GM21526 (cell line): ENCODE results near the gene CAMK1D.
"Not testable (repeated sequence)": the region's sequence is repeated elsewhere in the genome, so short reads cannot be mapped to it uniquely, and the experiment has no call there.

Source experiments
- ATAC-seq: cut with Tn5 transposase; IDR thresholded peaks from one replicate; pipeline ENCODE4 v1.9.1; 2021; ENCODE audit warnings: moderate library complexity; ENCODE audit not compliant: unreplicated experiment, low FRiP score

Gene CAMK1D

GRCh38 chr10:12540341-12540781 is 191.0 kb downstream of the CAMK1D start:
- no peak for ATAC-seq

GRCh38 chr10:12541446-12542067 is 192.2 kb downstream of the CAMK1D start:
- no peak for ATAC-seq

GRCh38 chr10:12542133-12542670 is 192.9 kb downstream of the CAMK1D start:
- ATAC-seq: no peak

GRCh38 chr10:12543589-12543988 is 194.2 kb downstream of the CAMK1D start:
- ATAC-seq: no peak

- ATAC-seq: not testable (repeated sequence)
These were observed 196.9 kb downstream of the CAMK1D start for GRCh38 chr10:12546160-12546802.

GRCh38 chr10:12547301-12547771 is 198.0 kb downstream of the CAMK1D start:
- ATAC-seq: no peak

GRCh38 chr10:12549297-12549696 is 199.9 kb downstream of the CAMK1D start:
- no peak for ATAC-seq

- no peak for ATAC-seq
These were observed 201.6 kb downstream of the CAMK1D start for GRCh38 chr10:12550994-12551393.

- ATAC-seq: no peak
These were observed 206.7 kb downstream of the CAMK1D start for GRCh38 chr10:12556039-12556438.

GRCh38 chr10:12559578-12560178 is 210.3 kb downstream of the CAMK1D start:
- no peak for ATAC-seq

GRCh38 chr10:12561307-12561706 is 212.0 kb downstream of the CAMK1D start:
- ATAC-seq: no peak

GRCh38 chr10:12561720-12562119 is 212.4 kb downstream of the CAMK1D start:
- no peak for ATAC-seq

GRCh38 chr10:12563489-12563888 is 214.1 kb downstream of the CAMK1D start:
- ATAC-seq: no peak

- no peak for ATAC-seq
These were observed 214.8 kb downstream of the CAMK1D start for GRCh38 chr10:12564173-12564572.

GRCh38 chr10:12566161-12567115 is 217.1 kb downstream of the CAMK1D start:
- ATAC-seq: no peak

- ATAC-seq: no peak
These were observed 219.2 kb downstream of the CAMK1D start for GRCh38 chr10:12568391-12569009.

GRCh38 chr10:12572281-12572680 is 222.9 kb downstream of the CAMK1D start:
- ATAC-seq: no peak

- ATAC-seq: no peak
These were observed 228.3 kb downstream of the CAMK1D start for GRCh38 chr10:12577610-12578009.

GRCh38 chr10:12579954-12580858 is 230.9 kb downstream of the CAMK1D start:
- no peak for ATAC-seq
